ENCODE results near the gene RGS5.

RGS5 gene

GRCh38 chr1:163141556-163141955 is 61.2 kb downstream of the RGS5 start:
- no peak for DNase-seq

GRCh38 chr1:163137556-163138265 is 65.0 kb downstream of the RGS5 start:
- no peak for DNase-seq

- DNase-seq = no peak
Measured at GRCh38 chr1:163131981-163132380, 70.7 kb downstream of the RGS5 start.

DNA sequence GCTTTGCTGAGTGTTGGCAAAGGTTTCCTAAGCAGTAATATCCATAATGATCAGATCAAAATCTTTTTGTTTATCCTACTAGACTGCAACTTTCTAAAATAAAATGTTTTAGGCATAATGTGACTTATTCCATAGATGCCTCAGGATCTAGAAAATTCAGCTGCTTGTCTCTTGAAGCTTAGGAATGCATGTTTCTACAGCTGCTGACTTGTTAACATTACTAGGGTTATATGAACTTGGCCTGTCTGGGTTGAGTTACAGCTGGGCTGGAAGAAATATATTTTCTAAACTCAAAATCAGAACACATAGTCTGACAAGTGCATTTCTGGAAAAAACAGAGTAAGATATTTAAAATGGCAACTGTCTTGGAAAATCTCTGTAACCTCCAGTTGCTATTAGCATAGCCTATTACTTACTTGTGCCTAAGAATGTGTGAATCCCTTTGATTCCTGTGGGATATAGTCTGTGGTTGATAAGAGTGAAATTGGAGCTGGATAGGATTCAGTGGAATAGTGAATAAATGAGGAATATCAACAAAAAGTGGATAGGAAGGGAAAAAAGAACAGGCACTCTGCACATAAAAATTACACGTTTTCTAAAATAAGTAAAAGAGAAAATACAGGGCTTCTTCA is 72.4 kb downstream of the RGS5 start:
- no peak for DNase-seq

- DNase-seq = no peak
Measured at GRCh38 chr1:163128282-163128681, 74.4 kb downstream of the RGS5 start.

DNA sequence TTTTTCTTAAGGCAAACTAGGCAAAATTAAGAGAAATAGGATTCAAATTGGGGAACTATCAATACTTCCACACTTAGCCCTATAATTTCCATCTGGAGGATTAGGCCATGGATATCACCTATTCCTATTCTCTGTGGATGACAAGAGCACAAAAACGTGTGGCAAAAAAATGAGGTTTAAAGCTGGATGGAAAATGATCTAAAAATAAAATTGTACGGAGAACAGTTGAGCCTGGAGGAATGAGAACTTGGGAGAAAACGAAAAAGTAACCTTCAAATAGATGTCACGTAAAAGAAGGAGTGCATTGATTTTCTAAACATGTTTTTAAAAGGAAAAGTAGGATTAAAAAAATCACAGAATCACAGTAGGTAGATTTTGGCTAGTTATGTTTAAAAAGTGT is 77.9 kb downstream of the RGS5 start:
- no peak for DNase-seq

DNA sequence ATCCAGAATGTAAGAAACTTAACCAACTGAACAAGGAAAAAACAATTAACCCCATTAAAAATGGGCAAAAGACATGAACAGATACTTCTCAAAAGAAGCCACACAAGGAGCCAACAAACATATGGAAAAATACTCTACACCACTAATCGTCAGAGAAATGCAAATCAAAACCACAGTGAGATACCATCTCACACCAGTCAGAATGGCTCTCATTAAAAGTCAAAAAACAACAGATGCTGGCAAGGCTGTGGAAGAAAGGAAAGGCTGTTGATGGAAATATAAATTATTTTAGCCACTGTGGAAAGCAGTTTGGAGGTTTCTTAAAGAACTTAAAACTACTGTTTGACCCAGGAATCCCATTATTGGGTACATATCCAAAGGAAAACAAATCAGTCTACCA is 82.3 kb downstream of the RGS5 start:
- no peak for DNase-seq

DNA sequence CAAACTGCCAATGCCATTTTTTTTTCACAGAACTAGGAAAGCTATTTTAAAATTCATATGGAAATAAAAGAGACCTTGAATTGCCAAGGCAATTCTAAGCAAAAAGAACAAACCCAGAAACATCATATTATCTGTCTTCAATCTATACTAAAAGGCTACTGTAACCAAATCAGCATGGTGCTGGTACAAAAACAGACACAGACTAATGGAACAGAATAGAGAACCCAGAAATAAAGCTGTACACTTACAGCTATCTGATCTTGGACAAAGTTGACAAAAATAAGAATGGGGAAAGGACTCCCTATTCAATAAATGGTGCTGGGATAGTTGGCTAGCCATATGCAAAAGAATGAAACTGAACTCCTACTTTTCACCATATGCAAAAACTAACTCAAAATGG is 83.0 kb downstream of the RGS5 start:
- no peak for DNase-seq

GRCh38 chr1:163115887-163116286 is 86.8 kb downstream of the RGS5 start:
- no peak for DNase-seq

GRCh38 chr1:163107655-163108054 is 95.1 kb downstream of the RGS5 start:
- no peak for DNase-seq

DNA sequence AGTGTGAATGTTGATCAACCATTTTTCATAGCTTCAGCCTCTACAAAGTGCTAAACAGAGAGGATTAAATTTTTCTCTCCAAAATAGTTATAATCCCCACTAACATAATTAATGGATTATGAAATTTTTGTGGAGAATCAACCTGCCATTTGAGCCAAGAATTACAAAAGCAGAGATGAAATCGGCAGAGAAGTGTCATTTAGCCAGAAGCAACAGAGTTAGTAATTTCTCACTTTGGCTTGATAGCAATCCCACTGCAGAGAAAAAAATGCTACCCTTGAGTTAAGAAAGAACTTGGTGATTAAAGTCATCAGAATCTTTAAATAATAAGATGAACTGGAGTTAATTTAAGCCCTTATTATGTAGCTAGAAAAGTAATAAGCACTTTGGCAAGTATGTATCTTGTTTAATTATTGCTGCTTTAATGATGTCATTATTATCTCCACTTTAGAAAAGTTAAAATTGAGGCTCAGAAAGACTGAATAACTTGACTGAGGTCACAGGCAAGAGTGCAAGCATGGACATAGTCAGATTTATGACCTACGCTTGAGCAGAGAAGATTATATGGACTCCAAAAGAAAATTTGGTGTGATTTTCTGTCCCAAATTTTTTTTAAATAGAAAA is 96.2 kb downstream of the RGS5 start:
- DNase-seq = no peak

DNA sequence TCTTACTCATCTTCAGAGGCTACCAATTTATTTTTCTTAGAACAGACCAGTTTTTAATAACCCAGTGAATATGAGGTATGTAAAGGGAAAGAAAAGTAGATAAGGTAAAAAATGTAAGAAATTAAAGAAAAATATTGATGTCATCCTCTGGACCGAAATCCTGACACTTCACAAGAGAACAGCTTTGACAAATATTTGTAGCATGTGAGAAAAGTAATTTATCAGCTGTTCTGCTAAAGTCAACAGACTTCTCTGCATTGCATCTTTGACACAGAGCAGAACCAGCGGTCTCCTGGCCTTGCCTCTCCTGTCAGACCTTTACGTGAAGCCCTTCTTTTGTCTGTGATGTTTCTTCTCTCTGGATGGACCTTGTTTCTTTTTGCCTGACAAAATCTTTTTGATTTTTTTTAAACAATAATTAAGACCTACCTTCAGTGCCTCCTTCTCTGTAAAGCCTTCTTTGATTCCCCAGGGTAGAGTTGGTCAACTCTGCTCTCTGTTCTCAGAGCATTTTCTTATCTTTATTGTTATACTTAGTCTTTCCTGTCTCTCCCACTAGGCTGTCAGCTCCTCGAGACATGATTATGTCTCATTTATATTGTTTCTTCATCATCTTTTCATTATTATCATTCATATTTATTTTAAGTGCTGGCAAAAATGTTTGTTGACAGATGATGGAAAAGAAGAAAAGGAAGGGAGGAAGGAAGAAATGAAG is 98.2 kb downstream of the RGS5 start:
- DNase-seq = no peak

DNA sequence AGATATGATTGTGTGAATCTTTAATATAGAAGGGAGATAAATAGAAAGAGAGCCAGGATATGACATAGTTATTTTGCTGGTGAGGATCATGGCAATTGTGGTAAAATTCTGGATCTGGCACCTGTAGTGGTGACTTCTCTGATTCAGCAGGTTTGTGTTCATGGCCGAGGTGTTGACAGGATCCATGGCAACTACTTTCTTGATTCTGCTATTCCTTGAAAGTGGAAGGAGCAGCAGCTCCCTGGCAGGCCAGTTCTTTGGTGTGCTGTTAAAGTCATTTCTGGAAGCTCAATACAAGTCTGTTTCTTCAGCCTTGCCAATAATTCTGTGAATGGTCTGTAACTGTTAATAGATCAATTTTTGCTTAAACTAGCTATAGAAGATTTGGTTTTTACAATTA is 100.1 kb downstream of the RGS5 start:
- no peak for DNase-seq

- no peak for DNase-seq
Measured at GRCh38 chr1:163095213-163095612, 107.5 kb downstream of the RGS5 start.

DNA sequence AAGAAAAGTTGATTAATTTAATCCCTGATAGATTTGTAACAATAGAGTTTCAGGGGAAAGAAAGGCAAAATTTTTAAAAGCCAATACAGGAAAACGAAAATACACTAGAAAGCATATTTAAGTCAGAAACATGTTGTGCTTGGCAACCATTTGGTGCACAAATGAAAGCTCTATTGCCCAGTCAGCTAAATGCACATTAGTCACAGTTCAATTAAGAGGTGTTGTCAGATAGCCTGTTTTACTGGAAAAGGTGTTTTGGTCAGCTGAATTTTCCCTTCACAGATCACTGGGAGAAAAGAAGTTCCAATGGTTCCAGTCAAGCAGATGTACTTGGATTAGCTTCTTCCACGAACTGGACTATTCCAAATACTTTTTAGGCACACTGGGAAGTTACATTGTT is 108.1 kb downstream of the RGS5 start:
- DNase-seq = no peak

DNA sequence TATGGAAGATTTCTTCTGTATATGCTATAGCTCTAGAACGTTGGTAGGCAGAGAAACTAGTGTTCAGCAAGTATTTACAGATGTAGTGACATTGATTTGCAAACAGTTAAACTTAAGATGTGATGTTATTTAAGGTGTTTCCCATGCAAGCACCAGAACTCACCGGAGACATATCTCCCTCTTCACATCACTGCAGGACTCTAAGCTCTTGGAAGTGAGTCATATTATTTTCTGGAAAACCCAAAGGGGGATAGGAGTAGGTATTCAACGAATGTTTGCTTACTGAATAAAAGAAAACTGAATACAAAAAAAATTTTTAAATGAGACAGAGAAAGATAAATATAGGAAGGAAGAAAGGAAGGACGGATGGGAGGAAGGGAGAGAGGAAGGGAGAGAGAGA is 108.5 kb downstream of the RGS5 start:
- no peak for DNase-seq

DNA sequence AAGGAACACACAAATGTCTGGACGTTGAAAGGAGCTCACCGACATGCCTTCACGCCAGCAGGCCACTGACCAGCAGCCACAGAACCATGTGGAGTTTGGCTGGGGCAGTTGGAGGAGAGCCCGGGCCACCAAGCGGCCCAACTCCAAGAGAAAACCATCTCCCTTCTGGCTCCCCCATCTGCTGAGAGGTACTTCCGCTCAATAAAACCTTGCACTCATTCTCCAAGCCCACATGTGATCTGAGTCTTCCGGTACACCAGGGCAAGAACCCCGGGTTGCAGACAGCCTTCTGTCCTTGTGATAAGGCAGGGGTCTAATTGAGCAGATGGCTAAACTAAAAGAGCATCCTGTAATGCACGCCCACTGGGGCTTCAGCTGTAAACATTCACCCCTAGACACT is 109.1 kb downstream of the RGS5 start:
- DNase-seq = no peak

- DNase-seq = no peak
Measured at GRCh38 chr1:163093169-163093568, 109.5 kb downstream of the RGS5 start.
